AG09309 (cell line): Measurements from ENCODE around the gene KLHL17.

Experiments
- DNase-seq: peaks from one replicate; pipeline ENCODE4 v3.0.0-alpha.2; 2010; ENCODE audit warnings: low read depth
- H3K4me3 ChIP-seq: 2 replicates; pipeline ENCODE4 v1.5.1; 2011; ENCODE audit warnings: mild to moderate bottlenecking, low read depth, low read length, moderate library complexity; ENCODE audit not compliant: control insufficient read depth
- TF ChIP-seq, protein P1 (sequence below): IDR thresholded peaks from 2 replicates; pipeline ENCODE4 v1.5.1; 2011; ENCODE audit warnings: mild to moderate bottlenecking, low read depth, low read length, inconsistent platforms; ENCODE audit not compliant: insufficient read depth, control insufficient read depth; ENCODE audit errors: missing control alignments

Gene KLHL17

DNA sequence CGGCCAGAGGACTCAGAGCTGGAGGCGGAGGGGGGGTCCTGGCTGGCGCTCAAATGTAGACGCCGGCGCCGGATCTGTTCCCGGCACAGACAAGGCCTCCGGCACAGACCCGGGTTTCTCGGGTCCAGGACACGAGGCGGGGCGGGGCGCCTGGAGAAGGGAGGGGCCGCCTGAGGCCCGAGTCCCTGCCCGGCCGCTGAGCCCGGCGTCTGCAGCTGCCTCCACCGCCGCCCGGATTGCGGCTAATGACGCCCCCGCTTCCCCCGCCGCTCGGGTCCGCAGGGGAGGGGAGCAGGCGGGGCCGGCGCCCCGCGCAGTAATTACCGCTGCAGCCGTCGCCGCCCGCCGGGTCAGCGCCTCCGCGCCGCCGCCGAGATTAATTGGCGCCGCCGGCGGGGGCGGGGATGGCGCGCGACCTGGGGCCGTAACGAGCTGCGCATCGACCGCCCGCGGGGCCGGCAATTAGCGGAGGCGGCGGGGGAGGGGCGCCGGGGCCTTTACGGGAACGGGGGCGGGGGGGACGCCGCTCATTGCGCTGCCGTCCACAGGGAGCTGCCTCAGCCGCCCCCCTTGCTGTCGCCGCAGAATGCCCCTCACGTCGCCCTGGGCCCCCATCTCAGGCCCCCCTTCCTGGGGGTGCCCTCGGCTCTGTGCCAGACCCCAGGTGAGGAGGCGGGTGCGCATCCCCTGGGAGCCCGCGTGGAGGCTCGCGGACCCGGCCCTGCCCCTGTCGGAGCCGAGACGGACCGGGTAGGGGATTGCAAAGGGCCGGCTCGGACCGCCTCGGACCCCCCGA, 18.6 kb upstream of the KLHL17 start:
- H3K4me3 ChIP-seq, result peak overlapping the region; percentile 42

GRCh38 chr1:942411-942821, 18.0 kb upstream of the KLHL17 start:
- TF ChIP-seq, protein P1, sequence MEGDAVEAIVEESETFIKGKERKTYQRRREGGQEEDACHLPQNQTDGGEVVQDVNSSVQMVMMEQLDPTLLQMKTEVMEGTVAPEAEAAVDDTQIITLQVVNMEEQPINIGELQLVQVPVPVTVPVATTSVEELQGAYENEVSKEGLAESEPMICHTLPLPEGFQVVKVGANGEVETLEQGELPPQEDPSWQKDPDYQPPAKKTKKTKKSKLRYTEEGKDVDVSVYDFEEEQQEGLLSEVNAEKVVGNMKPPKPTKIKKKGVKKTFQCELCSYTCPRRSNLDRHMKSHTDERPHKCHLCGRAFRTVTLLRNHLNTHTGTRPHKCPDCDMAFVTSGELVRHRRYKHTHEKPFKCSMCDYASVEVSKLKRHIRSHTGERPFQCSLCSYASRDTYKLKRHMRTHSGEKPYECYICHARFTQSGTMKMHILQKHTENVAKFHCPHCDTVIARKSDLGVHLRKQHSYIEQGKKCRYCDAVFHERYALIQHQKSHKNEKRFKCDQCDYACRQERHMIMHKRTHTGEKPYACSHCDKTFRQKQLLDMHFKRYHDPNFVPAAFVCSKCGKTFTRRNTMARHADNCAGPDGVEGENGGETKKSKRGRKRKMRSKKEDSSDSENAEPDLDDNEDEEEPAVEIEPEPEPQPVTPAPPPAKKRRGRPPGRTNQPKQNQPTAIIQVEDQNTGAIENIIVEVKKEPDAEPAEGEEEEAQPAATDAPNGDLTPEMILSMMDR, result no peak
- no peak for DNase-seq
- H3K4me3 ChIP-seq, result peak overlapping the region; percentile 42

More for the DNA sequence above, 18.6 kb upstream of the KLHL17 start:
- TF ChIP-seq, protein P1, result no peak
- peak; percentile 35 for DNase-seq

DNA sequence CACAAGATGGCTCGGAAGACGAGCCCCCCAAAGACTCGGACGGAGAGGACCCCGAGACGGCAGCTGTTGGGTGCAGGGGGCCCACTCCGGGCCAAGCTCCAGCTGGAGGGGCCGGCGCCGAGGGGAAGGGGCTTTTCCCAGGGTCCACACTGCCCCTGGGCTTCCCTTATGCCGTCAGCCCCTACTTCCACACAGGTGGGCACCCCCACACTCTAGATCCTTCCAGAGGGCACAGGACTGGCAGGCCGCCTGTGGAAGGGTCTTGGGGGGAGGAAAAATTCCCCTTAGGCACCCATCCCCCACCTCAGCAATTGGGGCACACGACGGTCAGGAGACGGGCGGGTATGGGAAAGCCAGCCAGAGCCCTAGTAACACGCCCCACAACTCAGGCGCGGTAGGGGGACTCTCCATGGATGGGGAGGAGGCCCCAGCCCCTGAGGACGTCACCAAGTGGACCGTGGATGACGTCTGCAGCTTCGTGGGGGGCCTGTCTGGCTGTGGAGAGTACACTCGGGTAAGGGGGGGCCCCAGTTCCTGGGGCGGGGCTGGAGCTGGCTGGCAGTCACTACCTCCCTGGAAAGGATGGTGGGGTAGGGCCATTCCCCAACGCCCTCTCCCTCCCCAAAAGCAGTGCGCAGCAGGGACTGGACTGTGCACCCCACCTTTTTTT, 17.4 kb upstream of the KLHL17 start:
- TF ChIP-seq, protein P1, result no peak
- DNase-seq, result no peak
- peak overlapping the region; percentile 9 for H3K4me3 ChIP-seq

DNA sequence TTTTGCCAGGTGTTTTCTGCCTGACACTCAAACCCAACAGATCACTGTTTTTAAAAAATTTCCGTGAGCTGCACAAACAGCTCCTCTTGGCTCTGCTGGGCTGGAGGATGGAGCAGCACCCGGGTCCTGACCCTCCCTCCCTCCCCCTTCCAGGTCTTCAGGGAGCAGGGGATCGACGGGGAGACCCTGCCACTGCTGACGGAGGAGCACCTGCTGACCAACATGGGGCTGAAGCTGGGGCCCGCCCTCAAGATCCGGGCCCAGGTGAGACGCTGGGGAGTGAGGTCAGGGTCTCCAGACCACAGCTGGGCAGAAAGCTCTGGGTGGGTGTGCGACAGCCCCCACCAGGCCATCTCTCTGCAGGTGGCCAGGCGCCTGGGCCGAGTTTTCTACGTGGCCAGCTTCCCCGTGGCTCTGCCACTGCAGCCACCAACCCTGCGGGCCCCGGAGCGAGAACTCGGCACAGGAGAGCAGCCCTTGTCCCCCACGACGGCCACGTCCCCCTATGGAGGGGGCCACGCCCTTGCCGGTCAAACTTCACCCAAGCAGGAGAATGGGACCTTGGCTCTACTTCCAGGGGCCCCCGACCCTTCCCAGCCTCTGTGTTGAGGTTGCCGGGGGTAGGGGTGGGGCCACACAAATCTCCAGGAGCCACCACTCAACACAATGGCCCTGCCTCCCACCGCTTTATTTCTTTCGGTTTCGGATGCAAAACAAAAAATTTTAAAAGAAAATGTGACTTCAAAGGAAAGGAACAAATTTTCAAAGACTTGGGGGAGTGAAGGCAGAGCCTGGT, 16.6 kb upstream of the KLHL17 start:
- TF ChIP-seq, protein P1, result no peak
- DNase-seq, result no peak
- no peak overlapping the region for H3K4me3 ChIP-seq

DNA sequence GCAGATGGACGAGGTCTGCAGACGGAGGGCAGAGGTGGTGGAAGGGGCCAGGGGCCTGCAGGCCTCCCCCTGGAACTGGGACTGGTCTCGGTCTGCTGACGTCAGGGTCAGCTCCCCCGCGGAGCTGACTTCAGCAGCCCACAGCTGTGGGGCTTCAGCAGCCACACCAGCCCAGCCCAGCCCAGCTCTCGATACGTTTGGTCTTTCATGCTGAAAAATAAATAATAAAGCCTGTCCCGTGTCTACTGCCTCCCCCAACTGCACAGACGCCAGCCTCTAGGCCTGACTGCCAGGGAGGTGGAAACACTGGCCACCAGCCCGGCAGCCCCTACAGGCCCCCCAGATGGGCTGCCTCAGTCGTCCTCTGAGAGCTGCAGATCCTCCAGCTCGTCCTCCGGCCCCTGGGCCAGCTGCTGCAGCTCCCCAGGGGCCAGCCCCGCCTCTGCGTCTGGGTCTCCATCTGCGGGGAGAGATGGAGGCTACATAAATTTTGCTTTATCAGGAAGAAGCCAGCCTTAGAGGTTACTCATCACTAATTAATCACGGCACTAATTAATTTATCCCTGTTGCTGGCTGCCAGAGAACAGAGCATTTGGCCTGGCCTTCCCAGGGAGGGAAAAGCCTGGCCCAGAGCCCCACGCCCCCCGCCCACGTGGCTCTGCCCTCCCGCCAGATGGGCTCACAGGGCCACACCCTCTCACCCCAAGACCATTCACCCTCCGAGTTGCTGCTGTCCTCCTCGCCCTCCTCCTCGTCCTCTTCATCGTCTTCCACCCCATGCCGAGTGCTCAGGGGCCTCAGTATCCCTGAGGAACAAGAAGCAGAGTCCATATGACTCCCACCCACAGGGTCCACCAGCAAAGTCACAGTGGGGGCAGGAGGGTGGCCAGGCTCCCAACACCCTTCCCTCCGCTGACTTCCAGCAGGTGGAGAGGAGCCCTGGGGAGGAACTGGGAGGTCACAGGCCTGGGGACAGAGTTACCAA, 15.8 kb upstream of the KLHL17 start:
- H3K4me3 ChIP-seq, result no peak overlapping the region
- TF ChIP-seq, protein P1, result no peak
- no peak for DNase-seq
